ENCODE measurements around the gene MLNR. TPM values are rescaled to one million over a fixed set of nuclear protein-coding genes. Genes with fewer than 3 reads are reported as not detected.

Gene MLNR
- total and polyA plus RNA-seq, 2 donors (not counting 1 experiment from before 2014, with no cell fraction given): not detected

DNA sequence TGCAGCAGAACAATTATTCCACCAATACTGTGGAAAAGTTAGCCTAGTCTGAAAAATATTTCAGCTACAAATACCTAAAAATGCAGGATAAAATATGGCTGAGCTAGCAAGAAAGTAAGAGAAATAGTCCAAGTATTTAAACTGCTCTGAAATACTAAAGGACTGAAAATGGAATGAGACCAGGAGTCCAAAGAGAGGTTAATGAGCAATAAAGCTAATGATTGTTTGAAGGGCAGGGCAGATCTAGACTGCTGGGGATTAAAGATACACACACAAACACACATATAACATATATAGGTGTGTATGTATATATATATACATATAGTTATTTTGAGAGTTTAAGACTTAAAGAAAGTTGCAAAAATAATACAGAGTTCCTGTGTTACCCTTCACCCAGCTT lies 25.0 kb downstream of the MLNR start:
- no peak overlapping the region for H3K27ac ChIP-seq (ENCODE audit: insufficient read depth, low read length)
- H2AFZ ChIP-seq (ENCODE audit: low read length): no peak overlapping the region
- H3K4me1 ChIP-seq (ENCODE audit: control insufficient read depth, extremely low read depth, insufficient read depth, low read length): no peaks in the 10 kb centered on the region
- H3K9me3 ChIP-seq (ENCODE audit: control insufficient read depth, insufficient read depth, low read depth, low read length): no peaks in the 10 kb centered on the region
- DNase-seq (ENCODE audit: low read depth in 2 of 2): no peak
- H3K36me3 ChIP-seq (ENCODE audit: control insufficient read depth, insufficient read depth, low read length): no peaks in the 10 kb centered on the region
- H4K20me1 ChIP-seq (ENCODE audit: control insufficient read depth, extremely low read depth, insufficient read depth, low read length): no peaks in the 10 kb centered on the region
- H3K79me2 ChIP-seq (ENCODE audit: control insufficient read depth, insufficient read depth, low read length): peaks cover 2% of the 10 kb centered on the region
- TF ChIP-seq, protein P1, sequence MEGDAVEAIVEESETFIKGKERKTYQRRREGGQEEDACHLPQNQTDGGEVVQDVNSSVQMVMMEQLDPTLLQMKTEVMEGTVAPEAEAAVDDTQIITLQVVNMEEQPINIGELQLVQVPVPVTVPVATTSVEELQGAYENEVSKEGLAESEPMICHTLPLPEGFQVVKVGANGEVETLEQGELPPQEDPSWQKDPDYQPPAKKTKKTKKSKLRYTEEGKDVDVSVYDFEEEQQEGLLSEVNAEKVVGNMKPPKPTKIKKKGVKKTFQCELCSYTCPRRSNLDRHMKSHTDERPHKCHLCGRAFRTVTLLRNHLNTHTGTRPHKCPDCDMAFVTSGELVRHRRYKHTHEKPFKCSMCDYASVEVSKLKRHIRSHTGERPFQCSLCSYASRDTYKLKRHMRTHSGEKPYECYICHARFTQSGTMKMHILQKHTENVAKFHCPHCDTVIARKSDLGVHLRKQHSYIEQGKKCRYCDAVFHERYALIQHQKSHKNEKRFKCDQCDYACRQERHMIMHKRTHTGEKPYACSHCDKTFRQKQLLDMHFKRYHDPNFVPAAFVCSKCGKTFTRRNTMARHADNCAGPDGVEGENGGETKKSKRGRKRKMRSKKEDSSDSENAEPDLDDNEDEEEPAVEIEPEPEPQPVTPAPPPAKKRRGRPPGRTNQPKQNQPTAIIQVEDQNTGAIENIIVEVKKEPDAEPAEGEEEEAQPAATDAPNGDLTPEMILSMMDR (conservative IDR thresholded peaks at IDR 0.05 in 1 of 2, IDR thresholded peaks at IDR 0.05 in 1 of 2; ENCODE audit: low read depth in 1 of 2, low read length in 2 of 2): no peak
- no peaks in the 10 kb centered on the region for H3K27me3 ChIP-seq (ENCODE audit: control insufficient read depth, insufficient read depth, low read length)
- H3K9ac ChIP-seq (ENCODE audit: insufficient read depth, low read length): no peak overlapping the region
- H3K4me2 ChIP-seq (ENCODE audit: extremely low read depth, insufficient read depth, low read length): no peak overlapping the region
- H3K4me3 ChIP-seq (replicated peaks in 1 of 4; ENCODE audit: control extremely low read depth in 1 of 4, insufficient read depth in 1 of 4, low read depth in 3 of 4, low read length in 4 of 4): no peak overlapping the region

DNA sequence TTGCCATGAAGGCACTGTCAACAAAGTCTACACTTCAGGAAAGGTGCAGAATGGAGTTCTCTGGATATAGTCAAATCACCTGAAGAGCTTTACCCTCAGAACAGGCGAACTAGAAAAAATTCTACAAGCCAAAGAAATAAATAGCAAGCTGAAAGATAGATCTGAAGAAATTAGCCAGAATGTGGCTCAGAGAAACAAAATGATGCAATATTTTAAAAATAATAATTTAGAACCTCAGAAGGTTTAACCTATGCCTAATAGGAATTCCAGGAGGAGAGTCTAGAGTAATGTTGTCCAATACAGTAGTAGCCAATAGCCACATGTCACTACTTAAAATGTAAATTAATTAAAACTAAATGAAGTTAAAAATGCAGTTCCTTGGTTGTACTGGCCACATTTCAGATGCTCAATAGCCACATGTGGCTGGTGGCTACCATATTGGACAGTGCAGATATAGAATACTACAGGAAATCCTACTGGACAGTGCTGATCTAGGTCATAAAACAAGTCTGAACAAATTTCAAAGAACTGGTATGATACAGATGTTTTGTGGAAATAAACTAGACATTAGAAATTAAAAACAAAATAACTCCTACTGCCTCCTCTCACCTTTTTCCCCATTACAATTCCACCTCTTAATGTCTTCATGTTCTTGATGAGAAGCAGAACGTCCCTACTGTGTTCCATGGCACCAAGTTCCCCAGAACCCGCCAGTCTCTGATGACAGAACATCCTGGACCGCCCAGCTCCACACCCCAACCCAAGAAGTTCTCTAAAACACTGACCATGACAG lies 26.9 kb downstream of the MLNR start:
- TF ChIP-seq, protein P1 (conservative IDR thresholded peaks at IDR 0.05 in 1 of 2, IDR thresholded peaks at IDR 0.05 in 1 of 2; ENCODE audit: low read depth in 1 of 2, low read length in 2 of 2): no peak
- no peak for TF ChIP-seq EZH2 (IDR thresholded peaks at IDR 0.05; ENCODE audit: low read length, missing control alignments)
- Histone ChIP-seq H3K9ac (ENCODE audit: insufficient read depth, low read length) (peak overlapping the region; percentile 87), H3K36me3 (ENCODE audit: control insufficient read depth, insufficient read depth, low read length) (no peaks in the 10 kb centered on the region), H3K79me2 (ENCODE audit: control insufficient read depth, insufficient read depth, low read length) (peaks cover 2% of the 10 kb centered on the region), H4K20me1 (ENCODE audit: control insufficient read depth, extremely low read depth, insufficient read depth, low read length) (no peaks in the 10 kb centered on the region), H3K27me3 (ENCODE audit: control insufficient read depth, insufficient read depth, low read length) (no peaks in the 10 kb centered on the region), H3K27ac (ENCODE audit: insufficient read depth, low read length) (peak overlapping the region; percentile 83), H3K4me1 (ENCODE audit: control insufficient read depth, extremely low read depth, insufficient read depth, low read length) (no peaks in the 10 kb centered on the region), H2AFZ (ENCODE audit: low read length) (peak overlapping the region; percentile 97), H3K4me3 (replicated peaks in 1 of 4; ENCODE audit: control extremely low read depth in 1 of 4, insufficient read depth in 1 of 4, low read depth in 3 of 4, low read length in 4 of 4) (peak overlapping the region; percentile 63 to 93 (median 92)), H3K9me3 (ENCODE audit: control insufficient read depth, insufficient read depth, low read depth, low read length) (no peaks in the 10 kb centered on the region), H3K4me2 (ENCODE audit: extremely low read depth, insufficient read depth, low read length) (peak overlapping the region; percentile 77)
- no peak for DNase-seq (ENCODE audit: low read depth in 2 of 2)

DNA sequence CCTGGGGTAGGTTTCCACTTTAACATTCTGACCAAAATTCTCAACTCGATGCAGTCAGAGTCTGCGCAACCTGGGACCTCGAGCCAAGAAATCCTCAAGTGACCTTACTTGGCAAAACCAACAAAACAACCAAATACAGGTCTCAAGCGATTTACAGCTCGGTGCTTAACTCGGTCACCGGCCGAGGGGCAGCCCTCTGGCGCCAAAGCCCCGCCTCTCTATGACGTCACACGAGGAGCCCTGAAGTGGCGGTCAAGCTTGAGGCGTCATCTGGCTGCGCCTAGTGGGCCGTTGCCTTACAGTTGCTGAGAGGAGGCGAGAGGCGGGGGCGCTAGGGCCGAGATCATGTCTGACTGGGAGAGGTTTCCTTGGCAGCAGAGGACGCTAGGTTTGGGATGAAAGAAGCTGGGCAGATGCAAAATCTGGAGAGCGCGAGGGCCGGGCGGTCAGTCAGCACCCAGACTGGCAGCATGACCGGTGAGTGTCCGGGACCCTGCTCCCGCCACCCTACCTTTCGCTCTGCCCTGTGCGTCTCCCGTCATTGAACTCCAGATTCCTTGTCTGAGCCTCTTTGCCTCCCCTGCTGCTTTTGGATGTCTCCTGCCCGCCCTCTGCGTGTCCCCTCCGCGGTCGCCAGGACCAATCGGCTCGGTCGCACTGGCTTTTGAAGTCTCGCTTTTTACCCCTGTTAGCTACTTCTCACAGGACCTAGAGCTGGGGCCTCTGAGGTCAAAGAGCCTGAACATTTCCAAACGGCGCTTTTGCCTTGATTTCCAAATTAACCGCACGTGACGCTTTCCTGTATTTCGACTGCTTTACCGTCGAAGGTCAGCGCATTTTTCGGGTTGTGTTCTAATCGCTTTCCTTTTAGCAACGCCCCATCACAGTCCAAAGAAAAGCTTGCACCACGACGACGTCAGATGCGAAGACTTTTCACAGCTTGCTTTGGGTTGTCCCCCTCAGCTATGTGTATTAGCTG lies 27.8 kb downstream of the MLNR start, which contains the start of gene CDADC1:
CDADC1 (plus strand) TSS at position 283 of the 979 bp plus-strand sequence; CDS start at position 396, 113 bp downstream.
- DNase-seq (ENCODE audit: low read depth in 2 of 2): peak; percentile 95 to 97
- peak within 1 kb of the TSS; percentile 93 for H3K4me2 ChIP-seq (ENCODE audit: extremely low read depth, insufficient read depth, low read length)
- H2AFZ ChIP-seq (ENCODE audit: low read length): peak within 1 kb of the TSS; percentile 97
- peaks cover 2% of the 10 kb centered on the region for H3K79me2 ChIP-seq (ENCODE audit: control insufficient read depth, insufficient read depth, low read length)
- H3K27me3 ChIP-seq (ENCODE audit: control insufficient read depth, insufficient read depth, low read length): no peaks in the 10 kb centered on the region
- no peaks in the 10 kb centered on the region for H3K36me3 ChIP-seq (ENCODE audit: control insufficient read depth, insufficient read depth, low read length)
- H3K4me1 ChIP-seq (ENCODE audit: control insufficient read depth, extremely low read depth, insufficient read depth, low read length): no peaks in the 10 kb centered on the region
- no peak for TF ChIP-seq EZH2 (IDR thresholded peaks at IDR 0.05; ENCODE audit: low read length, missing control alignments)
- TF ChIP-seq, protein P1 (conservative IDR thresholded peaks at IDR 0.05 in 1 of 2, IDR thresholded peaks at IDR 0.05 in 1 of 2; ENCODE audit: low read depth in 1 of 2, low read length in 2 of 2): no peak
- H3K27ac ChIP-seq (ENCODE audit: insufficient read depth, low read length): peak within 1 kb of the TSS; percentile 83
- H4K20me1 ChIP-seq (ENCODE audit: control insufficient read depth, extremely low read depth, insufficient read depth, low read length): no peaks in the 10 kb centered on the region
- H3K4me3 ChIP-seq (replicated peaks in 1 of 4; ENCODE audit: control extremely low read depth in 1 of 4, insufficient read depth in 1 of 4, low read depth in 3 of 4, low read length in 4 of 4): peak within 1 kb of the TSS; percentile 63 to 93 (median 92)
- no peaks in the 10 kb centered on the region for H3K9me3 ChIP-seq (ENCODE audit: control insufficient read depth, insufficient read depth, low read depth, low read length)
- peak within 1 kb of the TSS; percentile 87 for H3K9ac ChIP-seq (ENCODE audit: insufficient read depth, low read length)
